ENCODE data around the gene EPS8.

- TF ChIP-seq SUZ12 (IDR thresholded peaks at IDR 0.05; ENCODE audit: extremely low read depth, insufficient read depth, insufficient read length) (no peak), YY1 (IDR thresholded peaks at IDR 0.05; ENCODE audit: insufficient read depth, insufficient read length) (no peak), ZNF274 (IDR thresholded peaks at IDR 0.05; ENCODE audit: low read depth, low read length) (no peak)
Measured at GRCh38 chr12:15769586-15769985, 19.6 kb downstream of the EPS8 start.
